RWPE2 (cell line): Measurements from ENCODE around the gene TPSB2.
"Not testable (repeated sequence)": the region's sequence is repeated elsewhere in the genome, so short reads cannot be mapped to it uniquely, and the experiment has no call there.

Experiments
- ATAC-seq: fragments of 200-7000 bp; cut with Tn5 transposase; 3 replicates; pipeline ENCODE4 v1.9.1; 2021; ENCODE audit warnings: low read depth
- DNase-seq: peaks from one replicate; pipeline ENCODE4 v3.0.0-alpha.2; 2020; ENCODE audit warnings: low spot score
- H3K27ac ChIP-seq: fragments of 450-650 bp; 2 replicates; pipeline ENCODE4 v1.5.1; 2017; ENCODE audit warnings: mild to moderate bottlenecking; ENCODE audit not compliant: poor library complexity, severe bottlenecking
- H3K27me3 ChIP-seq: fragments of 250-450 bp; sonication (Bioruptor Pico); 2 replicates; pipeline ENCODE4 v1.5.1; 2021; ENCODE audit warnings: mild to moderate bottlenecking, moderate library complexity; ENCODE audit not compliant: insufficient read depth, poor library complexity, severe bottlenecking
- H3K36me3 ChIP-seq: fragments of 250-450 bp; sonication (Bioruptor Pico); 2 replicates; pipeline ENCODE4 v1.5.1; 2020; ENCODE audit warnings: low read depth, mild to moderate bottlenecking, moderate library complexity
- H3K4me1 ChIP-seq: fragments of 250-450 bp; sonication (Bioruptor Pico); 2 replicates; pipeline ENCODE4 v1.5.1; 2021; ENCODE audit warnings: mild to moderate bottlenecking, moderate library complexity; ENCODE audit not compliant: insufficient read depth, poor library complexity, severe bottlenecking
- H3K4me3 ChIP-seq: fragments of 250-450 bp; sonication (Bioruptor Pico); 2 replicates; pipeline ENCODE4 v1.5.1; 2021; ENCODE audit warnings: mild to moderate bottlenecking, moderate library complexity; ENCODE audit not compliant: severe bottlenecking
- H3K9me3 ChIP-seq: fragments of 250-450 bp; sonication (Bioruptor Pico); 2 replicates; pipeline ENCODE4 v1.5.1; 2021; ENCODE audit warnings: mild to moderate bottlenecking, moderate library complexity; ENCODE audit not compliant: severe bottlenecking
- TF ChIP-seq, protein P1 (sequence below): fragments of 450-650 bp; IDR thresholded peaks from one replicate; pipeline ENCODE4 v1.5.1; 2017; ENCODE audit warnings: mild to moderate bottlenecking, moderate library complexity; ENCODE audit not compliant: poor library complexity, severe bottlenecking

TPSB2 gene

GRCh38 chr16:1271380-1271723 is 41.4 kb upstream of the TPSB2 start:
- TF ChIP-seq, protein P1, sequence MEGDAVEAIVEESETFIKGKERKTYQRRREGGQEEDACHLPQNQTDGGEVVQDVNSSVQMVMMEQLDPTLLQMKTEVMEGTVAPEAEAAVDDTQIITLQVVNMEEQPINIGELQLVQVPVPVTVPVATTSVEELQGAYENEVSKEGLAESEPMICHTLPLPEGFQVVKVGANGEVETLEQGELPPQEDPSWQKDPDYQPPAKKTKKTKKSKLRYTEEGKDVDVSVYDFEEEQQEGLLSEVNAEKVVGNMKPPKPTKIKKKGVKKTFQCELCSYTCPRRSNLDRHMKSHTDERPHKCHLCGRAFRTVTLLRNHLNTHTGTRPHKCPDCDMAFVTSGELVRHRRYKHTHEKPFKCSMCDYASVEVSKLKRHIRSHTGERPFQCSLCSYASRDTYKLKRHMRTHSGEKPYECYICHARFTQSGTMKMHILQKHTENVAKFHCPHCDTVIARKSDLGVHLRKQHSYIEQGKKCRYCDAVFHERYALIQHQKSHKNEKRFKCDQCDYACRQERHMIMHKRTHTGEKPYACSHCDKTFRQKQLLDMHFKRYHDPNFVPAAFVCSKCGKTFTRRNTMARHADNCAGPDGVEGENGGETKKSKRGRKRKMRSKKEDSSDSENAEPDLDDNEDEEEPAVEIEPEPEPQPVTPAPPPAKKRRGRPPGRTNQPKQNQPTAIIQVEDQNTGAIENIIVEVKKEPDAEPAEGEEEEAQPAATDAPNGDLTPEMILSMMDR = no peak
- no peak overlapping the region for H3K4me3 ChIP-seq
- ATAC-seq (no peak), DNase-seq (no peak)
- no peak overlapping the region for H3K27ac ChIP-seq
- H3K36me3 ChIP-seq = no peaks in the 10 kb centered on the region
- peaks cover 8% of the 10 kb centered on the region for H3K27me3 ChIP-seq
- H3K4me1 ChIP-seq = no peaks in the 10 kb centered on the region
- H3K9me3 ChIP-seq = no peaks in the 10 kb centered on the region

DNA sequence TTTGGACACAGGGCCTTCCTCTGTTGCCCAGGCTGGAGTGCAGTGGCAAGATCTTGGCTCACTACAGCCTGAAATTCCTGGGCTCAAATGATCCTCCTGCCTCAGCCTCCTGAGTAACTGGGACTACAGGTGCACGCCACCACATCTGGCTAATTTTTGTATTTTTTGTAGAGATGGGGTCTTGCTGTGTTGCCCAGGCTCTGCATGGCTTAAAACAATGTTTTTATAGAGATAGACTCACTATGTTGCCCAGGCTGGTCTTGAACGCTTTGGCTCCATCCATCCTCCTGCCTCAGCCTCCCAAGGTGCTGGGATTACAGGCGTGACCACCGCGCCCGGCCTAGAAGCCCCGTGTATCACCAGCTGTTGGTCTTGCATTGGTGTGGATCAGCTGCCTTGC is 39.4 kb upstream of the TPSB2 start:
- H3K4me3 ChIP-seq, H3K4me1 ChIP-seq, H3K27ac ChIP-seq, H3K36me3 ChIP-seq, H3K27me3 ChIP-seq, DNase-seq, ATAC-seq, H3K9me3 ChIP-seq: not testable (repeated sequence)

- DNase-seq = no peak
- H3K36me3 ChIP-seq = no peaks in the 10 kb centered on the region
- ATAC-seq = no peak
- H3K9me3 ChIP-seq = no peaks in the 10 kb centered on the region
- TF ChIP-seq, protein P1 = no peak
- H3K27me3 ChIP-seq = peaks cover 21% of the 10 kb centered on the region
- no peaks in the 10 kb centered on the region for H3K4me1 ChIP-seq
- no peak overlapping the region for H3K27ac ChIP-seq
- no peak overlapping the region for H3K4me3 ChIP-seq
Measured at GRCh38 chr16:1265826-1266225, 35.8 kb upstream of the TPSB2 start.

GRCh38 chr16:1265090-1265630 is 35.2 kb upstream of the TPSB2 start:
- ATAC-seq = no peak
- no peak for DNase-seq
- H3K9me3 ChIP-seq = no peaks in the 10 kb centered on the region
- H3K27ac ChIP-seq = no peak overlapping the region
- no peaks in the 10 kb centered on the region for H3K4me1 ChIP-seq
- H3K4me3 ChIP-seq = no peak overlapping the region
- no peaks in the 10 kb centered on the region for H3K36me3 ChIP-seq
- H3K27me3 ChIP-seq = peaks cover 22% of the 10 kb centered on the region
- TF ChIP-seq, protein P1 = no peak

- TF ChIP-seq, protein P1 = no peak
- Histone ChIP-seq H3K27me3 (peaks cover 26% of the 10 kb centered on the region), H3K27ac (no peak overlapping the region), H3K9me3 (no peaks in the 10 kb centered on the region), H3K36me3 (no peaks in the 10 kb centered on the region), H3K4me1 (no peaks in the 10 kb centered on the region), H3K4me3 (no peak overlapping the region)
- no peak for ATAC-seq
- DNase-seq = no peak
Measured at GRCh38 chr16:1264345-1265089, 34.5 kb upstream of the TPSB2 start.
